Prostate gland (tissue), 2 donors: Measurements from ENCODE around the gene TTC38. TPM values are rescaled to one million over a fixed set of nuclear protein-coding genes. Genes with fewer than 3 reads are reported as not detected.

ENCODE experiments used
- DNase-seq: peaks from one replicate; pipeline ENCODE4 v3.0.0-alpha.2; 2019; ENCODE audit warnings: low spot score
- H3K27ac ChIP-seq, 2 donors: fragments of 200-600 bp; sonication (generic); 2 replicates each; pipeline ENCODE4 v1.5.1; 2017 to 2019
- H3K27me3 ChIP-seq: fragments of 200-600 bp; sonication (generic); replicated peaks from 2 replicates; pipeline ENCODE4 v1.5.1; 2019; ENCODE audit not compliant: insufficient read depth
- H3K36me3 ChIP-seq, 2 donors: fragments of 200-600 bp; sonication (generic); 1 replicate in 1 of 2; 2 replicates in 1 of 2; pipeline versions ENCODE4 v1.5.1 to v1.8.1; 2017 to 2019
- H3K4me1 ChIP-seq: fragments of 200-600 bp; sonication (generic); replicated peaks from 2 replicates; pipeline ENCODE4 v1.5.1; 2019
- H3K4me3 ChIP-seq, 2 donors: fragments of 200-600 bp; sonication (generic); 2 replicates each; pipeline ENCODE4 v1.5.1; 2017 to 2019
- H3K9me3 ChIP-seq: fragments of 200-600 bp; sonication (generic); 2 replicates; pipeline ENCODE4 v1.5.1; 2017
- POLR2A ChIP-seq: fragments of 450-650 bp; IDR thresholded peaks from one replicate; pipeline ENCODE4 v1.6.1; 2016; ENCODE audit warnings: antibody characterized with exemption, mild to moderate bottlenecking
- POLR2AphosphoS5 ChIP-seq: sonication (generic); formaldehyde crosslinking; IDR thresholded peaks from one replicate; pipeline ENCODE4 v1.6.1; 2017; ENCODE audit warnings: antibody characterized with exemption
- WGBS: methylation state at CpG from one replicate; pipeline ENCODE4 v1.1.5; 2018; 5-methylcytosine and 5-hydroxymethylcytosine counted together
- intact Hi-C: fragments of 100-400 bp; cut with DNase I; formaldehyde crosslinking; loops from one replicate; pipeline ENCODE4 v1.14.2; 2022
- total RNA-seq, 2 donors: library from RNA; depleted of rRNA; stranded (reverse); fragments of >200 nt; gene quantifications; one replicate each; pipeline ENCODE4 v1.1.0, GENCODE V29; 2016
- TF ChIP-seq, protein P1 (sequence below), 4 experiments: fragments of 200-600 bp in 2 of 4; fragments of 450-650 bp in 2 of 4; sonication (generic) in 2 of 4; IDR thresholded peaks; 1 replicate in 3 of 4; 2 replicates in 1 of 4; pipeline ENCODE4 v1.5.1; 2016 to 2019; ENCODE audit warnings: antibody characterized with exemption in 4 of 4, mild to moderate bottlenecking in 2 of 4, moderate library complexity in 2 of 4

Gene TTC38
- total RNA-seq, 2 donors from 2014 or later = 47.6 to 115 TPM

DNA sequence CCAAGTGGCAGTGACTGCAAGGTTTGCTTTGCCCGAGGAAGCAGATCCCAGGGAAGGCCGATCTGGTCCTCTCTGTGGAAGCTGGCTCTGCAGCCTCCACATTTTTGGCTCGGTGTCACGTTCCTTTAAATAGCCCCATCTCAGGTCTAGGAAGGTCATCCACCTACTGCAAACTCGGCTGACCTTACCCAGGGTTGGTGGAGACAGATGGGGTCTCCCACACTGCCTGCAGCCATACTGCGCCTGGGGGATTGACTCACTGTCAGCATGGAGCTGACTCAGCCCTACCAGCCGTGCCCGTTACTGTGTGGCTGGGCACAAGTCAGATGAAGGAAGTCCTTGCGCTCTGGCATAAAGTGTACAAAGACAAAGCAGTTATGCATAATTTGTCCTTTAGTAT lies 34.6 kb upstream of the TTC38 start:
- Histone ChIP-seq H3K27me3 (no peaks in the 10 kb centered on the region), H3K27ac (no peak overlapping the region), H3K9me3 (no peaks in the 10 kb centered on the region), H3K4me3 (no peak overlapping the region), H3K4me1 (no peaks in the 10 kb centered on the region), H3K36me3 (no peaks in the 10 kb centered on the region)
- no peak for DNase-seq
- intact Hi-C loops = no loop called here
- TF ChIP-seq, protein P1, sequence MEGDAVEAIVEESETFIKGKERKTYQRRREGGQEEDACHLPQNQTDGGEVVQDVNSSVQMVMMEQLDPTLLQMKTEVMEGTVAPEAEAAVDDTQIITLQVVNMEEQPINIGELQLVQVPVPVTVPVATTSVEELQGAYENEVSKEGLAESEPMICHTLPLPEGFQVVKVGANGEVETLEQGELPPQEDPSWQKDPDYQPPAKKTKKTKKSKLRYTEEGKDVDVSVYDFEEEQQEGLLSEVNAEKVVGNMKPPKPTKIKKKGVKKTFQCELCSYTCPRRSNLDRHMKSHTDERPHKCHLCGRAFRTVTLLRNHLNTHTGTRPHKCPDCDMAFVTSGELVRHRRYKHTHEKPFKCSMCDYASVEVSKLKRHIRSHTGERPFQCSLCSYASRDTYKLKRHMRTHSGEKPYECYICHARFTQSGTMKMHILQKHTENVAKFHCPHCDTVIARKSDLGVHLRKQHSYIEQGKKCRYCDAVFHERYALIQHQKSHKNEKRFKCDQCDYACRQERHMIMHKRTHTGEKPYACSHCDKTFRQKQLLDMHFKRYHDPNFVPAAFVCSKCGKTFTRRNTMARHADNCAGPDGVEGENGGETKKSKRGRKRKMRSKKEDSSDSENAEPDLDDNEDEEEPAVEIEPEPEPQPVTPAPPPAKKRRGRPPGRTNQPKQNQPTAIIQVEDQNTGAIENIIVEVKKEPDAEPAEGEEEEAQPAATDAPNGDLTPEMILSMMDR (IDR thresholded peaks at IDR 0.05) = no peak
- TF ChIP-seq POLR2AphosphoS5 = no peak
- no peak for TF ChIP-seq POLR2A
- 52% methylated on average over 9 of the region's 9 CpGs for WGBS

DNA sequence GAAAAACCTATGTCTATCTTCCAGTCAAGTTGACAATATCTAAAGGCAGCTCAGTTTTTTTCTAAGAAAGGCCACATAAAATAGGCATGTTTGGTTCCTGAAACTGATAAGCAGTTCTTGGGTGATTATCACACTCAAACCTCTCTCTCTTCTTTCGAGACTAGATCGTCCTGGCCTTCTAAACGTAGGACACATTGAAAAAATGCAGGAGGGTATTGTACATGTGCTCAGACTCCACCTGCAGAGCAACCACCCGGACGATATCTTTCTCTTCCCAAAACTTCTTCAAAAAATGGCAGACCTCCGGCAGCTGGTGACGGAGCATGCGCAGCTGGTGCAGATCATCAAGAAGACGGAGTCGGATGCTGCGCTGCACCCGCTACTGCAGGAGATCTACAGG lies 32.8 kb upstream of the TTC38 start:
- WGBS = 93% methylated on average over 12 of the region's 12 CpGs
- intact Hi-C loops = no loop called here
- Histone ChIP-seq H3K4me1 (no peaks in the 10 kb centered on the region), H3K4me3 (no peak overlapping the region), H3K27ac (no peak overlapping the region), H3K9me3 (no peaks in the 10 kb centered on the region), H3K36me3 (no peaks in the 10 kb centered on the region), H3K27me3 (no peaks in the 10 kb centered on the region)
- TF ChIP-seq, protein P1 (IDR thresholded peaks at IDR 0.05) = no peak
- TF ChIP-seq POLR2A (no peak), POLR2AphosphoS5 (no peak)
- no peak for DNase-seq

DNA sequence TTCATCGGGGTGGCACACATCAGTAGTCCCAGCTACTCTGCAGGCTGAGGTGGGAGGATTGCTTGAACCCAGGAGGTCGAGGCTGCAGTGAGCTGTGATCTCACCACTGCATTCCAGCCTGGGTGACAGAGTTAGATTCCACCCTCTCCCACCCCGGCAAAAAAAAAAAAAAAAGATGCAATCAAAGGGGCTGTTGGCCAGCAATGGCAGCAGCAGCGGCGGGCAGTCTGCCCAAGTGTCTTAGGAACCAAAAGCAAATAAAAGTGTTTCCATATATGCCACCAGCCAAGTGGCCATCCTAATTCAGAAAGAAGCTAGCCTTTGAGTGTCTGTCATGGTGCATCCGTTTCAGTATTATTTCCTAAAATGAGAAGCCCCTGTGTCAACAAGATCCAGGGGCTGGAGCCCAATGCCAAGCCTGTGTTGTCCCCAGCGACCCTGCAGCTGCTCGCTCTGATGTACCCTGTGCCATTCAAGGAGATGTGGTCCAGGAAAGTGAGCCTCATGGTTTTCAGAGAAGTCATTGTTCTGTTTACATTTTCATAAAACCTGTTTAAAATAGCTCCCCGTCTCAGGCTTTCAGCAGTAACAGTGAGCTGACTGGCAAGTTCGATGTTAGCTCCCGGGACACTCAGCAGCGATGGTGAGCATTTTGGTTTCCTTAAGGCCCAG lies 30.2 kb upstream of the TTC38 start:
- H3K36me3 ChIP-seq = no peaks in the 10 kb centered on the region
- TF ChIP-seq, protein P1 (IDR thresholded peaks at IDR 0.05) = no peak
- TF ChIP-seq POLR2A (no peak), POLR2AphosphoS5 (no peak)
- WGBS = 45% methylated on average over 12 of the region's 12 CpGs
- no peaks in the 10 kb centered on the region for H3K9me3 ChIP-seq
- H3K27me3 ChIP-seq = no peaks in the 10 kb centered on the region
- H3K4me1 ChIP-seq = no peaks in the 10 kb centered on the region
- no peak overlapping the region for H3K4me3 ChIP-seq
- intact Hi-C loops = no loop called here
- no peak for DNase-seq
- no peak overlapping the region for H3K27ac ChIP-seq

DNA sequence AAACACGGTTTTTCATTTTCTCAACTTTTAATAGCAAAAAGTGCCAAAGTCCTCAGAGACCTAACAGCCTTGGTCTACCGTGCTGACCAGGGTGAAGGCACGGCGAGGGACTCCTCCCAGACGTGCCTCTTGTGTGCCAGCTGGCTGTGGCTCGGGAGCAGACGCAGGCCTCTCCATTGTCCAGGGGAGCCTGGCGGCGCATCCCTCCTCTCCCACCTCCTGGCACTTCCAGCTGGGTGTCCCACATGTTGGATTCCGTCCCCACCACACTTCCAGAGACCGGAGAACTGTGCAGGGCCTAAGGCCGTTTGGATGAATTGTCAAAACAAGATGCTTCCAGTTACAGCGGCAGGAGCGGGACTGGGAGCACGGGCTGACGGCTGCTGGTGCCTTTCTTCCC lies 29.3 kb upstream of the TTC38 start:
- H3K27ac ChIP-seq = no peak overlapping the region
- no peaks in the 10 kb centered on the region for H3K4me1 ChIP-seq
- no peak overlapping the region for H3K4me3 ChIP-seq
- no peaks in the 10 kb centered on the region for H3K36me3 ChIP-seq
- intact Hi-C loops = no loop called here
- no peak for DNase-seq
- WGBS = 34% methylated on average over 16 of the region's 16 CpGs
- no peaks in the 10 kb centered on the region for H3K27me3 ChIP-seq
- TF ChIP-seq POLR2A (no peak), POLR2AphosphoS5 (no peak)
- TF ChIP-seq, protein P1 (IDR thresholded peaks at IDR 0.05) = no peak
- no peaks in the 10 kb centered on the region for H3K9me3 ChIP-seq
